Measurements from ENCODE around the gene STXBP6.

- no peak for TF ChIP-seq CTCF (IDR thresholded peaks at IDR 0.05; ENCODE audit: low read depth, low read length)
- no peak for TF ChIP-seq MYC (IDR thresholded peaks at IDR 0.05; ENCODE audit: low read depth, low read length)
- TF ChIP-seq POLR2A (IDR thresholded peaks at IDR 0.05; ENCODE audit: extremely low read depth, insufficient read length) = no peak
These were observed 105.1 kb downstream of the STXBP6 start for GRCh38 chr14:24944800-24945199.

All from NB4 (cell line).